ENCODE measurements around the gene PLEKHN1. TPM values are rescaled to one million over a fixed set of nuclear protein-coding genes. Genes with fewer than 3 reads are reported as not detected.
"Not testable (repeated sequence)": the region's sequence is repeated elsewhere in the genome, so short reads cannot be mapped to it uniquely, and the experiment has no call there.

PLEKHN1 gene
- total and polyA plus RNA-seq, 4 experiments from 2014 or later: 0.50 to 2.9 (median 2.2) TPM; not detected in 1

DNA sequence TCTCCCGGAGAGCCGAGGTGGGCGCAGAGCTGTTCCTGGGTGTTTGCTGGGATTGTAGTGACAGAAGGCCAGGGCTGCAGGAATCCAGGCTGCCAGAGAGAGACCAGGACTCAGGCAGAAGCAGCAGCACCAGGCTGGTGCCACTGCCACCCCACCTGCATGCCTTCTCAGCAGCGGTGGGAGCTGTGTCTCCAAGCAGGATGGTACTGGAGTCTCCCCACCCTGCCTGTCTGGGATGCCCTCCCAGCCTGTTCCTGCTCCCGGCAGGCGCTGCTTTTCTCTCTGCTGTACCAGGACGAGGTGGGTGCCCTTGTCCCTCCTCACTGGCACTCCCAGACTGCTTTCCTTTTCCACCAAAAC is 38.1 kb downstream of the PLEKHN1 start:
- intact Hi-C loops (cut with micrococcal nuclease): no loop called here
- Mint-ChIP-seq H3K4me1 (peaks cover 11 to 17% (median 12%) of the 10 kb centered on the region in 4 donors), H3K9me3 (no peaks in the 10 kb centered on the region), H3K4me3 (peak overlapping the region in 3 of 8 donors; percentile 13 to 69 (median 41)), H3K27ac (peak overlapping the region in 1 of 7 donors; percentile 71), H3K36me3 (no peaks in the 10 kb centered on the region), H3K27me3 (peaks cover 27 to 36% of the 10 kb centered on the region in 2 donors)
- no peak overlapping the region for H3K27ac ChIP-seq (ENCODE audit: low read depth, low read length)
- ChIA-PET POLR2A (ENCODE audit: partially characterized antibody) (interaction anchor here (1.5 kb wide), 1 partner anchor 9 kb away, joined by 7 read pairs; the partner anchor contains the start of gene ISG15), CTCF (ENCODE audit: partially characterized antibody) (interaction anchor here (0.9 to 4.5 kb wide), 3 partner anchors 9 to 12 kb away, joined by 3 to 35 read pairs (median 19); partner anchors contain the start of gene ISG15)
- no peaks in the 10 kb centered on the region for H3K36me3 ChIP-seq (ENCODE audit: insufficient read depth, low read length)
- no peak overlapping the region for H3K4me3 ChIP-seq (ENCODE audit: low read length in 2 of 2)
- H3K4me1 ChIP-seq (ENCODE audit: insufficient read depth, low read length): peaks cover 30% of the 10 kb centered on the region
- peaks cover 37% of the 10 kb centered on the region for H3K27me3 ChIP-seq (ENCODE audit: insufficient read depth, low read length)
- no peaks in the 10 kb centered on the region for H3K9me3 ChIP-seq (ENCODE audit: control insufficient read depth in 1 of 2, low read length in 2 of 2)
- DNase-seq: no peak

- H3K27me3 ChIP-seq (ENCODE audit: insufficient read depth, low read length): peaks cover 37% of the 10 kb centered on the region
- intact Hi-C loops (cut with micrococcal nuclease): no loop called here
- no peaks in the 10 kb centered on the region for H3K36me3 ChIP-seq (ENCODE audit: insufficient read depth, low read length)
- no peak overlapping the region for H3K4me3 ChIP-seq (ENCODE audit: low read length in 2 of 2)
- H3K9me3 ChIP-seq (ENCODE audit: control insufficient read depth in 1 of 2, low read length in 2 of 2): no peaks in the 10 kb centered on the region
- ChIA-PET CTCF (ENCODE audit: partially characterized antibody) (interaction anchor here (0.9 to 4.5 kb wide), 2 partner anchors 9 to 10 kb away, joined by 3 to 35 read pairs; partner anchors contain the start of gene ISG15), POLR2A (ENCODE audit: partially characterized antibody) (interaction anchor here (1.1 to 1.5 kb wide), 2 partner anchors 8 to 14 kb away, joined by 3 to 7 read pairs; partner anchors contain the start of gene ISG15)
- H3K27ac ChIP-seq (ENCODE audit: low read depth, low read length): no peak overlapping the region
- H3K4me1 ChIP-seq (ENCODE audit: insufficient read depth, low read length): peaks cover 28% of the 10 kb centered on the region
- Mint-ChIP-seq H3K36me3 (no peaks in the 10 kb centered on the region), H3K4me3 (peak overlapping the region in 4 of 8 donors; percentile 13 to 69 (median 43)), H3K27me3 (peaks cover 27 to 36% of the 10 kb centered on the region in 2 donors), H3K4me1 (peaks cover 11 to 17% (median 12%) of the 10 kb centered on the region in 4 donors), H3K27ac (peak overlapping the region in 2 of 7 donors; percentile 46 to 71), H3K9me3 (no peaks in the 10 kb centered on the region)
- no peak for DNase-seq
These were observed 38.8 kb downstream of the PLEKHN1 start for GRCh38 chr1:1004780-1005697.

DNA sequence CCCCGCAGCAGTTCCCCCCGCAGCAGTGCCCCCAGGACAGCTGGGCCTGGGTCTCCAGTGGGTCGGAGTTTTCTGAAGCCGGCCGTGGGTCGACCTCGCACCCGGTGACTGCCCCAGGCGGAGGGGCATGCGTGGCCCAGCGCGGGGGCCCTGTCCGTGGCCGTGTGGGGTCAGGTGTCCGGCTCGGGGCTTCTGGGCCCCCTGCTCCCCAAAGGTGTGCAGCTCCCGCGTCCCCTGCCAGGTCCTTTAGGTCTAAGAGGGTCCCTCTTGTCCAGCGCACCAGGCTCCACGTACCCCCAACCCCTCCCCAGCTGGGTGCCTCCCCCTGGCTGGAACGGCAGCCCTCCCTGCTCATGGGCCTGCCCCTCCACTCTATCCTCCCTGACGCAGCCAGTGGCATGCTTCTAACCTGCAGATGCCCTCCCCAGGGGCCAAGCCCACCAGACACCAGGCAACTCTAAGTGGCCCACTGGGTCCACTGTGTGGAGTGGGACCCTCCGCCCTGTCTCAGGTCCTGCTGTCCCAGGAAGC is 39.6 kb downstream of the PLEKHN1 start:
- ChIA-PET POLR2A (ENCODE audit: partially characterized antibody) (interaction anchor here (1.1 to 1.5 kb wide), 2 partner anchors 8 to 15 kb away, joined by 3 to 7 read pairs; partner anchors contain the start of gene ISG15), CTCF (ENCODE audit: partially characterized antibody) (no interaction called here)
- no peaks in the 10 kb centered on the region for H3K9me3 Mint-ChIP-seq
- no peak overlapping the region for H3K27ac Mint-ChIP-seq
- Histone ChIP-seq H3K4me1 (ENCODE audit: insufficient read depth, low read length) (peaks cover 21% of the 10 kb centered on the region), H3K27ac (ENCODE audit: low read depth, low read length) (no peak overlapping the region), H3K27me3 (ENCODE audit: insufficient read depth, low read length) (peaks cover 35% of the 10 kb centered on the region), H3K9me3 (ENCODE audit: control insufficient read depth in 1 of 2, low read length in 2 of 2) (no peaks in the 10 kb centered on the region), H3K36me3 (ENCODE audit: insufficient read depth, low read length) (no peaks in the 10 kb centered on the region), H3K4me3 (ENCODE audit: low read length in 2 of 2) (no peak overlapping the region)
- peaks cover 23 to 33% of the 10 kb centered on the region in 2 donors for H3K27me3 Mint-ChIP-seq
- H3K36me3 Mint-ChIP-seq: no peaks in the 10 kb centered on the region
- intact Hi-C loops (cut with micrococcal nuclease): no loop called here
- DNase-seq: no peak
- peaks cover 9 to 14% (median 12%) of the 10 kb centered on the region in 4 donors for H3K4me1 Mint-ChIP-seq
- H3K4me3 Mint-ChIP-seq: peak overlapping the region in 1 of 8 donors; percentile 39

DNA sequence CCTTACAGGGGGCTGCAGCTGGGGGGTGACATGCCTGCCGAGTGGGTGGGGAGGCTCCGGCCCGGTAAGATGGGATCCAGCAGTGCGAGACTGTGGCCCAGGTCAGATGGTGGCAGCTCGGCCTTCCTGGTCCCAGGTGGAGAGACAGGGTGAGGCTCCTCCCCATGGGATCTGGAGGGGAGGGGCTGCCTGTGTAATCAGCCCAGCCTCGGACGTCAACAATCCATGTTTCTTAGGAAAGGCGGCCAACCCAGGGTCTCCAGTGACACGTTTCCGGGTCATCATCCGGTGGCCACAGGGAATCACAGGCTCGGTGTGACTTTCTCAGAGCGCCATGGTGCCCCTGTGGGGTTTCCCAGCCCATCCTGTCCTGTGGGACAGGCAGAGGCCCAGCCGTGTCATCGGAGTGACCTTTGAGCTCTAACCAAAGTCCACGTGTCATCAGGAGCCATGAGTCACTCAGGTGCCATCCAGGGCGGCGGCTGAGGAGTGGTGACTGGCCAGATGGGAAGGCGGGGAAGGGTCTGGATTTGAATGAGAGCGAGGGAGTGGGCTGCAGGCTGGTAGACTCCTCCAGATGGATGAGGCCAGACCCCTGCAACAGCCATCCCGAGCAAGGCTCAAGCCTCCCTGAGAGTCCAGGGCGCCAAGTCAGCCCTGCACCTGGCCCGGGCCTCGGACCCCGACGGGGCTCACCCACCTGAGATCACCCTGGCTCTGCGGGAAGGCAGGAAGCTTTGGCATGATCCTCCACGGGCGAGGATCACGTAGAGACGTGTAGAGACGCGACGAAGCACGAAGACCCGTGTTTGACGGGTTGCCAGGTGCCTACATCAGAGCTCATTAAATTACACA is 40.2 kb downstream of the PLEKHN1 start:
- H3K27ac ChIP-seq (ENCODE audit: low read depth, low read length): no peak overlapping the region
- H3K27ac Mint-ChIP-seq: no peak overlapping the region
- H3K9me3 ChIP-seq (ENCODE audit: control insufficient read depth in 1 of 2, low read length in 2 of 2): no peaks in the 10 kb centered on the region
- H3K9me3 Mint-ChIP-seq: no peaks in the 10 kb centered on the region
- no peaks in the 10 kb centered on the region for H3K36me3 ChIP-seq (ENCODE audit: insufficient read depth, low read length)
- ChIA-PET POLR2A (ENCODE audit: partially characterized antibody) (interaction anchor here (1.1 kb wide), 1 partner anchor 16 kb away, joined by 3 read pairs; no protein-coding TSS in a partner anchor), CTCF (ENCODE audit: partially characterized antibody) (interaction anchor here (1.2 to 1.3 kb wide), 2 partner anchors 12 to 57 kb away, joined by 3 read pairs; no protein-coding TSS in a partner anchor)
- H3K4me1 Mint-ChIP-seq: peaks cover 9 to 14% (median 10%) of the 10 kb centered on the region in 4 donors
- no peak overlapping the region for H3K4me3 ChIP-seq (ENCODE audit: low read length in 2 of 2)
- intact Hi-C loops (cut with micrococcal nuclease): no loop called here
- peak overlapping the region in 1 of 8 donors; percentile 39 for H3K4me3 Mint-ChIP-seq
- no peak for DNase-seq
- peaks cover 23 to 31% of the 10 kb centered on the region in 2 donors for H3K27me3 Mint-ChIP-seq
- H3K36me3 Mint-ChIP-seq: no peaks in the 10 kb centered on the region
- peaks cover 28% of the 10 kb centered on the region for H3K27me3 ChIP-seq (ENCODE audit: insufficient read depth, low read length)
- peaks cover 14% of the 10 kb centered on the region for H3K4me1 ChIP-seq (ENCODE audit: insufficient read depth, low read length)

DNA sequence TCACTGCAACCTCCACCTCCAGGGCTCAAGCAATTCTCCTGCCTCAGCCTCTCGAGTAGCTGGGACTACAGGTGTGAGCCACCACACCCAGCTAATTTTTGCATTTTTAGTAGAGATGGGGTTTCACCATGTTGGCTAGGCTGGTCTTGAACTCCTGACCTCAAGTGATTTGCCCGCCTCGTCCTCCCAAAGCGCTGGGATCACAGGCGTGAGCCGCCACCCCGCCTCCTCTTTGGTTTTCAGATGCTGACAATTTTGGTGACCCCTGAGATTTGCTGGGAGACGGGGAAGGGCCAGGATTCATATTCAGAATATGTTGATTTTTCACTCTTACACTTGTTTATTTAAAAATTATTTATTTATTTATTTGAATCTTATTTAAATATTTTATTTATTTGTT is 43.8 kb downstream of the PLEKHN1 start:
- H3K9me3 Mint-ChIP-seq; H3K27ac Mint-ChIP-seq; H3K27ac ChIP-seq (ENCODE audit: low read depth, low read length); H3K36me3 ChIP-seq (ENCODE audit: insufficient read depth, low read length); H3K4me3 Mint-ChIP-seq; H3K27me3 ChIP-seq (ENCODE audit: insufficient read depth, low read length); intact Hi-C loops (cut with micrococcal nuclease); H3K4me3 ChIP-seq (ENCODE audit: low read length in 2 of 2); H3K36me3 Mint-ChIP-seq; POLR2A ChIA-PET (ENCODE audit: partially characterized antibody); H3K9me3 ChIP-seq (ENCODE audit: control insufficient read depth in 1 of 2, low read length in 2 of 2); DNase-seq: not testable (repeated sequence)
- H3K4me1 Mint-ChIP-seq: peaks cover 14 to 29% (median 21%) of the 10 kb centered on the region in 4 donors
- peaks cover 10 to 22% of the 10 kb centered on the region in 2 donors for H3K27me3 Mint-ChIP-seq
- peaks cover 19% of the 10 kb centered on the region for H3K4me1 ChIP-seq (ENCODE audit: insufficient read depth, low read length)
- CTCF ChIA-PET (ENCODE audit: partially characterized antibody): interaction anchor here (1.4 kb wide), 1 partner anchor 8 kb away, joined by 5 read pairs; no protein-coding TSS in a partner anchor

DNA sequence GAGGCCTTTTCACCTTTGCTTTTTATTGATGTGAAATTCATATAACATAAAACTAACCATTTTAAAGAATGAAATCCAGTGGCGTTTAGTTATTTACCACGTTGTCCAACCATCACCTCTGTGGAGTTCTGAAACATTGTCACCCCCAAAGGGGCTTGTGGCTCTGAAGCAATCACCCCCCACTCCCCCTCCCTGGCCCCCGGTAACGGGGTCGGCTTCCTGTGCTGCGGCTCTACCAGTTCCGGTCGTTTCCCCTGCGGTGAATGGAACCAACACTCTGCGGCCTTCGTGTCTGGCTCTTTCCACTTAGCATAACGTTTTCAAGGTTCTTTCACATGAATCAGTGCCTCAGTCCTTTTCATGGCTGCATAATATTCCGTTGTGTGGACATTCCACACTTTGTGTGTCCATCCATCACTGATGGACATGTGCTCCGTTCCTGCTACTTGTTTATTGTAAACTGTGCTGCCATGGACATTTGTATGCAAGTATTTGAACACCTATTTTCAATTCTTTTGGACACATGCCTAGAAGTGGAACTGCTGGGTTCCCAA is 45.2 kb downstream of the PLEKHN1 start:
- Histone ChIP-seq H3K27ac (ENCODE audit: low read depth, low read length) (no peak overlapping the region), H3K4me3 (ENCODE audit: low read length in 2 of 2) (no peak overlapping the region), H3K4me1 (ENCODE audit: insufficient read depth, low read length) (peaks cover 16% of the 10 kb centered on the region), H3K9me3 (ENCODE audit: control insufficient read depth in 1 of 2, low read length in 2 of 2) (no peaks in the 10 kb centered on the region), H3K36me3 (ENCODE audit: insufficient read depth, low read length) (no peaks in the 10 kb centered on the region), H3K27me3 (ENCODE audit: insufficient read depth, low read length) (no peaks in the 10 kb centered on the region)
- Mint-ChIP-seq H3K9me3 (peaks cover 0 to 1% (median 0%) of the 10 kb centered on the region in 8 donors), H3K4me1 (peaks cover 12 to 28% (median 19%) of the 10 kb centered on the region in 4 donors), H3K4me3 (peak overlapping the region in 2 of 8 donors; percentile 9 to 15), H3K27ac (peak overlapping the region in 4 of 7 donors; percentile 10 to 43 (median 28)), H3K36me3 (peaks cover 0 to 7% of the 10 kb centered on the region in 2 donors), H3K27me3 (peaks cover 6 to 16% of the 10 kb centered on the region in 2 donors)
- DNase-seq: no peak
- intact Hi-C loops (cut with micrococcal nuclease): no loop called here
- POLR2A ChIA-PET (ENCODE audit: partially characterized antibody): no interaction called here
- CTCF ChIA-PET (ENCODE audit: partially characterized antibody): interaction anchor here (1.4 to 4.2 kb wide), 2 partner anchors 8 to 9 kb away, joined by 5 to 35 read pairs; no protein-coding TSS in a partner anchor

Data from CD4-positive, alpha-beta memory T cell (primary cell).